Esophagus squamous epithelium (tissue), 5 donors: ENCODE data around the gene RTCA. TPM values are rescaled to one million over a fixed set of nuclear protein-coding genes. Genes with fewer than 3 reads are reported as not detected.
"Not testable (repeated sequence)": the region's sequence is repeated elsewhere in the genome, so short reads cannot be mapped to it uniquely, and the experiment has no call there.

Source experiments
- DNase-seq: peaks from one replicate; lab custom pipeline; 2025; lab: John Stamatoyannopoulos, UW
- H3K27ac ChIP-seq, 4 donors: fragments of 200-600 bp; sonication (generic); one replicate each; pipeline ENCODE4 v1.5.1; 2016 to 2019; ENCODE audit warnings: mild to moderate bottlenecking in 1 of 4
- H3K27me3 ChIP-seq, 4 donors: fragments of 200-600 bp; sonication (generic); 1 replicate in 3 of 4; 2 replicates in 1 of 4; pipeline versions ENCODE4 v1.5.1 to v1.6.0; 2017 to 2021; ENCODE audit warnings: antibody characterized with exemption in 1 of 4
- H3K36me3 ChIP-seq, 3 donors: fragments of 200-600 bp; sonication (generic); one replicate each; pipeline ENCODE4 v1.5.1; 2016 to 2019
- H3K4me1 ChIP-seq, 3 donors: fragments of 200-600 bp; sonication (generic); one replicate each; pipeline ENCODE4 v1.5.1; 2017 to 2019
- H3K4me3 ChIP-seq, 4 donors: fragments of 200-600 bp; sonication (generic); 1 replicate in 3 of 4; 2 replicates in 1 of 4; pipeline ENCODE4 v1.5.1; 2016 to 2019; ENCODE audit warnings: mild to moderate bottlenecking in 2 of 4, moderate library complexity in 1 of 4
- H3K9me3 ChIP-seq, 3 donors: fragments of 200-600 bp; sonication (generic); one replicate each; pipeline ENCODE4 v1.5.1; 2016 to 2019
- CTCF ChIP-seq, 6 experiments: fragments of 450-650 bp in 4 of 6; fragments of 200-600 bp in 2 of 6; sonication (generic) in 2 of 6; IDR thresholded peaks; one replicate each; pipeline ENCODE4 v1.5.1; 2016 to 2019; ENCODE audit warnings: antibody characterized with exemption in 6 of 6, mild to moderate bottlenecking in 4 of 6, moderate library complexity in 4 of 6
- POLR2A ChIP-seq, 4 donors: fragments of 450-650 bp; IDR thresholded peaks; one replicate each; pipeline ENCODE4 v1.6.1; 2017; ENCODE audit warnings: antibody characterized with exemption in 4 of 4, mild to moderate bottlenecking in 4 of 4, moderate library complexity in 3 of 4
- WGBS, 2 donors: methylation state at CpG; one replicate each; pipeline ENCODE4 v1.1.5; 2018; 5-methylcytosine and 5-hydroxymethylcytosine counted together
- intact Hi-C: fragments of 100-400 bp; cut with DNase I; formaldehyde crosslinking; loops from one replicate; pipeline ENCODE4 v1.15.0; 2022
- total RNA-seq, 4 donors: library from RNA; depleted of rRNA; stranded (reverse); fragments of >200 nt; gene quantifications; one replicate each; pipeline ENCODE4 v1.1.0, GENCODE V29; 2016
- donor health status: DM: yes; HTN: yes; CAD: no.

RTCA gene
- total RNA-seq, 4 donors from 2014 or later: 20.6 to 36.0 (median 23.7) TPM

GRCh38 chr1:100253552-100253951, 12.5 kb upstream of the RTCA start:
- H3K27ac ChIP-seq: no peak overlapping the region
- intact Hi-C loops: no loop called here
- H3K27me3 ChIP-seq: peaks cover 0 to 3% (median 0%) of the 10 kb centered on the region in 4 donors
- no peaks in the 10 kb centered on the region for H3K9me3 ChIP-seq
- TF ChIP-seq CTCF (IDR thresholded peaks at IDR 0.05) (no peak), POLR2A (IDR thresholded peaks at IDR 0.05) (no peak)
- H3K4me3 ChIP-seq: no peak overlapping the region
- WGBS, 2 donors: 63 to 70% methylated on average over 10 of the region's 10 CpGs
- H3K4me1 ChIP-seq: peaks cover 3 to 16% (median 4%) of the 10 kb centered on the region in 3 donors
- DNase-seq: no peak
- no peaks in the 10 kb centered on the region for H3K36me3 ChIP-seq

- H3K4me3 ChIP-seq, H3K9me3 ChIP-seq, DNase-seq, H3K36me3 ChIP-seq, H3K27ac ChIP-seq, intact Hi-C loops, H3K4me1 ChIP-seq, H3K27me3 ChIP-seq: not testable (repeated sequence)
- WGBS, 2 donors: 83 to 89% methylated on average over 5 of the region's 5 CpGs
These were observed 9.7 kb upstream of the RTCA start for GRCh38 chr1:100256273-100256672.

- H3K4me1 ChIP-seq, H3K9me3 ChIP-seq, H3K4me3 ChIP-seq, H3K27ac ChIP-seq, intact Hi-C loops, H3K36me3 ChIP-seq, DNase-seq, H3K27me3 ChIP-seq: not testable (repeated sequence)
- 72 to 81% methylated on average over 6 of the region's 6 CpGs for WGBS, 2 donors
These were observed 7.6 kb upstream of the RTCA start for GRCh38 chr1:100258427-100258826.

- TF ChIP-seq POLR2A (IDR thresholded peaks at IDR 0.05): no peak
- TF ChIP-seq CTCF (IDR thresholded peaks at IDR 0.05): no peak
- intact Hi-C loops: no loop called here
- Histone ChIP-seq H3K4me3 (no peak overlapping the region), H3K27me3 (no peaks in the 10 kb centered on the region), H3K36me3 (peaks cover 0 to 6% (median 0%) of the 10 kb centered on the region in 3 donors), H3K4me1 (peaks cover 0 to 11% (median 6%) of the 10 kb centered on the region in 3 donors), H3K27ac (no peak overlapping the region), H3K9me3 (no peaks in the 10 kb centered on the region)
- no peak for DNase-seq
These were observed 4.3 kb upstream of the RTCA start for GRCh38 chr1:100261686-100262085.

GRCh38 chr1:100264081-100264480, 1.9 kb upstream of the RTCA start:
- DNase-seq, H3K9me3 ChIP-seq, H3K4me3 ChIP-seq, intact Hi-C loops, H3K27me3 ChIP-seq, H3K27ac ChIP-seq: not testable (repeated sequence)
- Histone ChIP-seq H3K36me3 (peaks cover 0 to 21% (median 0%) of the 10 kb centered on the region in 3 donors), H3K4me1 (peaks cover 6 to 35% (median 25%) of the 10 kb centered on the region in 3 donors)
- 94 to 95% methylated on average over 5 of the region's 5 CpGs for WGBS, 2 donors

GRCh38 chr1:100265562-100265930, 470 bp upstream of the RTCA start:
- Histone ChIP-seq H3K4me1 (peaks cover 6 to 43% (median 25%) of the 10 kb centered on the region in 3 donors), H3K27ac (peak overlapping the region; percentile 82 to 95 (median 92)), H3K4me3 (peak overlapping the region; percentile 72 to 98 (median 92)), H3K9me3 (no peaks in the 10 kb centered on the region), H3K36me3 (peaks cover 0 to 36% (median 0%) of the 10 kb centered on the region in 3 donors), H3K27me3 (no peaks in the 10 kb centered on the region)
- DNase-seq: no peak
- intact Hi-C loops: no loop called here
- 1 to 2% methylated on average over 12 of the region's 12 CpGs for WGBS, 2 donors
- TF ChIP-seq POLR2A (IDR thresholded peaks at IDR 0.05) (no peak), CTCF (IDR thresholded peaks at IDR 0.05) (no peak)

GRCh38 chr1:100266741-100267140, 725 bp downstream of the RTCA start:
- H3K4me1 ChIP-seq: peaks cover 6 to 45% (median 25%) of the 10 kb centered on the region in 3 donors
- H3K4me3 ChIP-seq: peak overlapping the region; percentile 72 to 98 (median 92)
- no peaks in the 10 kb centered on the region for H3K9me3 ChIP-seq
- no peak for DNase-seq
- 0% methylated on average over 7 to 8 of the region's 8 CpGs for WGBS, 2 donors
- TF ChIP-seq POLR2A (IDR thresholded peaks at IDR 0.05) (no peak), CTCF (IDR thresholded peaks at IDR 0.05) (no peak)
- intact Hi-C loops: no loop called here
- no peaks in the 10 kb centered on the region for H3K27me3 ChIP-seq
- H3K36me3 ChIP-seq: peaks cover 0 to 48% (median 7%) of the 10 kb centered on the region in 3 donors
- H3K27ac ChIP-seq: peak overlapping the region; percentile 82 to 95 (median 92)
